Measurements from ENCODE around the gene FYB1. TPM values are rescaled to one million over a fixed set of nuclear protein-coding genes. Genes with fewer than 3 reads are reported as not detected.

The FYB1 gene
- total and polyA plus RNA-seq, 7 experiments from 2014 or later: 310 to 701 (median 491) TPM

GRCh38 chr5:39201160-39201780 is 18.1 kb downstream of the FYB1 start:
- intact Hi-C loops (cut with micrococcal nuclease): loop anchor here (2.0 to 10.0 kb wide), 3 partner anchors 14 to 1204 kb away; partner anchors contain the start of gene RICTOR (in 1 of the 2)
- Histone ChIP-seq H3K4me1 (ENCODE audit: control insufficient read depth in 2 of 2, insufficient read depth in 2 of 2, low read length in 2 of 2) (peaks cover 37 to 45% of the 10 kb centered on the region in 2 donors), H3K36me3 (ENCODE audit: control insufficient read depth in 2 of 3, insufficient read depth in 3 of 3, low read length in 3 of 3) (peaks cover 0 to 10% (median 0%) of the 10 kb centered on the region in 3 experiments), H3K27ac (ENCODE audit: low read depth, low read length) (peak overlapping the region; percentile 93), H3K27me3 (ENCODE audit: control insufficient read depth in 2 of 2, insufficient read depth in 2 of 2, low read length in 2 of 2) (no peaks in the 10 kb centered on the region), H3K9me3 (ENCODE audit: control insufficient read depth in 2 of 3, low read length in 3 of 3) (no peaks in the 10 kb centered on the region), H3K4me3 (ENCODE audit: low read length) (peak overlapping the region; percentile 82)
- Mint-ChIP-seq H3K27me3 (no peaks in the 10 kb centered on the region), H3K4me3 (peak overlapping the region; percentile 75 to 100 (median 96)), H3K27ac (peak overlapping the region; percentile 86 to 99 (median 98)), H3K36me3 (peaks cover 16 to 46% (median 33%) of the 10 kb centered on the region in 5 donors), H3K9me3 (no peaks in the 10 kb centered on the region), H3K4me1 (peaks cover 22 to 45% (median 37%) of the 10 kb centered on the region in 7 donors)
- ATAC-seq (no peak), DNase-seq (peak in 1 of 9 donors; percentile 8)
- ChIA-PET CTCF (interaction anchor here (0.9 to 13.0 kb wide), 14 partner anchors 9 to 1478 kb away, joined by 3 to 168 read pairs (median 6); partner anchors contain the start of genes FYB1 and PTGER4), POLR2A (interaction anchor here (0.5 to 22.3 kb wide), 17 partner anchors 10 to 361 kb away, joined by 3 to 679 read pairs (median 4); partner anchors contain the start of gene FYB1)

- intact Hi-C loops (cut with micrococcal nuclease): loop anchor here (1.0 to 10.0 kb wide), 7 partner anchors 8 to 1205 kb away; partner anchors contain the start of gene RICTOR (in 1 of the 2)
- DNase-seq (peak in 1 of 9 donors; percentile 20), ATAC-seq (no peak)
- no peaks in the 10 kb centered on the region for H3K27me3 Mint-ChIP-seq
- ChIA-PET POLR2A (interaction anchor here (0.6 to 22.3 kb wide), 12 partner anchors 10 to 256 kb away, joined by 3 to 679 read pairs (median 17); partner anchors contain the start of gene FYB1), CTCF (interaction anchor here (0.6 to 13.0 kb wide), 11 partner anchors 8 to 83 kb away, joined by 3 to 168 read pairs (median 6); partner anchors contain the start of gene FYB1)
- peaks cover 34 to 42% of the 10 kb centered on the region in 2 donors for H3K4me1 ChIP-seq (ENCODE audit: control insufficient read depth in 2 of 2, insufficient read depth in 2 of 2, low read length in 2 of 2)
- no peaks in the 10 kb centered on the region for H3K9me3 Mint-ChIP-seq
- H3K9me3 ChIP-seq (ENCODE audit: control insufficient read depth in 2 of 3, low read length in 3 of 3): no peaks in the 10 kb centered on the region
- peak overlapping the region; percentile 86 to 99 (median 98) for H3K27ac Mint-ChIP-seq
- peak overlapping the region; percentile 75 to 100 (median 96) for H3K4me3 Mint-ChIP-seq
- H3K36me3 ChIP-seq (ENCODE audit: control insufficient read depth in 2 of 3, insufficient read depth in 3 of 3, low read length in 3 of 3): peaks cover 0 to 10% (median 0%) of the 10 kb centered on the region in 3 experiments
- H3K27me3 ChIP-seq (ENCODE audit: control insufficient read depth in 2 of 2, insufficient read depth in 2 of 2, low read length in 2 of 2): no peaks in the 10 kb centered on the region
- H3K4me3 ChIP-seq (ENCODE audit: low read length): peak overlapping the region; percentile 82
- peaks cover 17 to 55% (median 36%) of the 10 kb centered on the region in 5 donors for H3K36me3 Mint-ChIP-seq
- H3K27ac ChIP-seq (ENCODE audit: low read depth, low read length): peak overlapping the region; percentile 93
- peaks cover 19 to 44% (median 34%) of the 10 kb centered on the region in 7 donors for H3K4me1 Mint-ChIP-seq
Observed at GRCh38 chr5:39200081-39200480, 19.3 kb downstream of the FYB1 start.

DNA sequence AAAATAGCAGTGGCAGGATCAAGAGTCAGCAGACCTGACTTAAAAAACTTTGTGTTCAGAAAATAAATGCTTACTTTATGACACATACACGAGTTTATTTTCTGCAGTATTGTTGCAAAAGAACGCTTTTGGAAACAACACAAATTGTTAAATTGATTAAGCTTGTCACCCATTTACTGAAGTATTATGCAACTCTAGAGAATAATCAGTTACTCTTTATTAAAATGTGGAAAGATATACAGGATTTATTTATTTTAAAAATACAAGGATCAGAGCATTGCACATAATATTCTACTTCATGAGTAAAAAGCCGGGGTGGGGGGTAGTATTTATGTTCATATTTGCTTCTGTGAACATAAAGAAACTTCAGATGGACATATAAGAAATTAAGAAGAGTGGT is 20.0 kb downstream of the FYB1 start:
- Mint-ChIP-seq H3K4me1 (peaks cover 22 to 44% (median 34%) of the 10 kb centered on the region in 7 donors), H3K27me3 (no peaks in the 10 kb centered on the region)
- H3K27ac ChIP-seq (ENCODE audit: low read depth, low read length): peak overlapping the region; percentile 93

GRCh38 chr5:39198127-39198526 is 21.2 kb downstream of the FYB1 start:
- peaks cover 27 to 47% (median 36%) of the 10 kb centered on the region in 7 donors for H3K4me1 Mint-ChIP-seq
- CTCF ChIA-PET: interaction anchor here (0.6 to 13.0 kb wide), 7 partner anchors 10 to 85 kb away, joined by 3 to 168 read pairs (median 37); partner anchors contain the start of gene FYB1
- H3K4me1 ChIP-seq (ENCODE audit: control insufficient read depth in 2 of 2, insufficient read depth in 2 of 2, low read length in 2 of 2): peaks cover 36 to 42% of the 10 kb centered on the region in 2 donors
- DNase-seq (no peak), ATAC-seq (no peak)
- no peaks in the 10 kb centered on the region for H3K27me3 Mint-ChIP-seq
- H3K9me3 Mint-ChIP-seq: no peaks in the 10 kb centered on the region
- intact Hi-C loops (cut with micrococcal nuclease): loop anchor here (1.0 to 5.0 kb wide), 2 partner anchors 20 to 126 kb away; partner anchors contain the start of gene RICTOR (in 1 of the 2)
- peaks cover 0 to 17% (median 0%) of the 10 kb centered on the region in 3 experiments for H3K36me3 ChIP-seq (ENCODE audit: control insufficient read depth in 2 of 3, insufficient read depth in 3 of 3, low read length in 3 of 3)
- H3K27me3 ChIP-seq (ENCODE audit: control insufficient read depth in 2 of 2, insufficient read depth in 2 of 2, low read length in 2 of 2): no peaks in the 10 kb centered on the region
- POLR2A ChIA-PET: interaction anchor here (0.6 to 22.3 kb wide), 7 partner anchors 8 to 227 kb away, joined by 3 to 679 read pairs (median 155); partner anchors contain the start of gene FYB1
- no peaks in the 10 kb centered on the region for H3K9me3 ChIP-seq (ENCODE audit: control insufficient read depth in 2 of 3, low read length in 3 of 3)
- H3K4me3 ChIP-seq (ENCODE audit: low read length): peak overlapping the region; percentile 42
- H3K27ac ChIP-seq (ENCODE audit: low read depth, low read length): peak overlapping the region; percentile 83
- peak overlapping the region; percentile 75 to 98 (median 86) for H3K4me3 Mint-ChIP-seq
- H3K36me3 Mint-ChIP-seq: peaks cover 27 to 70% (median 54%) of the 10 kb centered on the region in 5 donors
- peak overlapping the region; percentile 58 to 99 (median 94) for H3K27ac Mint-ChIP-seq

More for the DNA sequence above, 20.0 kb downstream of the FYB1 start:
- DNase-seq: no peak
- Mint-ChIP-seq H3K4me3 (peak overlapping the region; percentile 75 to 100 (median 96)), H3K9me3 (no peaks in the 10 kb centered on the region), H3K36me3 (peaks cover 25 to 62% (median 43%) of the 10 kb centered on the region in 5 donors), H3K27ac (peak overlapping the region; percentile 86 to 99 (median 98))
- no peak for ATAC-seq
- ChIA-PET POLR2A (interaction anchor here (0.7 to 22.3 kb wide), 8 partner anchors 9 to 255 kb away, joined by 3 to 679 read pairs (median 94); partner anchors contain the start of gene FYB1), CTCF (interaction anchor here (0.6 to 13.0 kb wide), 7 partner anchors 11 to 84 kb away, joined by 3 to 168 read pairs (median 37); partner anchors contain the start of gene FYB1)
- no peaks in the 10 kb centered on the region for H3K9me3 ChIP-seq (ENCODE audit: control insufficient read depth in 2 of 3, low read length in 3 of 3)
- peaks cover 33 to 42% of the 10 kb centered on the region in 2 donors for H3K4me1 ChIP-seq (ENCODE audit: control insufficient read depth in 2 of 2, insufficient read depth in 2 of 2, low read length in 2 of 2)
- H3K27me3 ChIP-seq (ENCODE audit: control insufficient read depth in 2 of 2, insufficient read depth in 2 of 2, low read length in 2 of 2): no peaks in the 10 kb centered on the region
- peak overlapping the region; percentile 82 for H3K4me3 ChIP-seq (ENCODE audit: low read length)
- intact Hi-C loops (cut with micrococcal nuclease): loop anchor here in 1 of 2 donors (5.0 kb wide), 1 partner anchor 127 kb away; the partner anchor contains the start of gene RICTOR
- peaks cover 0 to 17% (median 0%) of the 10 kb centered on the region in 3 experiments for H3K36me3 ChIP-seq (ENCODE audit: control insufficient read depth in 2 of 3, insufficient read depth in 3 of 3, low read length in 3 of 3)

DNA sequence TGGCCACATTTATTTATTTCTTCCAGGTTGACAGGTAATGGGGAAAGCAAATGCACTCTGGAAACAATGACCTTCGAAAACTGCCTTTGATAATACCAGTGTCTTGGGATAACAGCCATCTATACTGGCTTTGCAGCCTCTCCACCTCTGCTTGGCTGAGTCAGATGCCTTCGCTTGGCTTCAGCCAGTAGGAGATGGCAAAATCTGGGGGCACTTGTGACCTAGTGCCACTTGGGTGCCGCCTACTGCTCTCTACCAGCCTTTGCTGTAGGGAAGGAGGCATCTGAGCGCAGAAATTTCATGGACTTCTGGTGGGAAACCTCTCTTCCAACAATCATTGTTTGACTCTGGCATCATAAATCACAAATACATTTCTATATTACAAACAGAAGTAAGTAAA is 21.8 kb downstream of the FYB1 start:
- Histone ChIP-seq H3K4me1 (ENCODE audit: control insufficient read depth in 2 of 2, insufficient read depth in 2 of 2, low read length in 2 of 2) (peaks cover 42 to 45% of the 10 kb centered on the region in 2 donors), H3K4me3 (ENCODE audit: low read length) (peak overlapping the region; percentile 65), H3K9me3 (ENCODE audit: control insufficient read depth in 2 of 3, low read length in 3 of 3) (no peaks in the 10 kb centered on the region), H3K27ac (ENCODE audit: low read depth, low read length) (peak overlapping the region; percentile 83), H3K36me3 (ENCODE audit: control insufficient read depth in 2 of 3, insufficient read depth in 3 of 3, low read length in 3 of 3) (peaks cover 0 to 17% (median 0%) of the 10 kb centered on the region in 3 experiments), H3K27me3 (ENCODE audit: control insufficient read depth in 2 of 2, insufficient read depth in 2 of 2, low read length in 2 of 2) (no peaks in the 10 kb centered on the region)
- Mint-ChIP-seq H3K4me1 (peaks cover 32 to 48% (median 42%) of the 10 kb centered on the region in 7 donors), H3K27ac (peak overlapping the region; percentile 75 to 99 (median 94)), H3K36me3 (peaks cover 27 to 70% (median 56%) of the 10 kb centered on the region in 5 donors), H3K9me3 (no peaks in the 10 kb centered on the region), H3K4me3 (peak overlapping the region; percentile 75 to 98 (median 86)), H3K27me3 (no peaks in the 10 kb centered on the region)
- ATAC-seq (peak; percentile 87), DNase-seq (peak in 6 of 9 donors; percentile 56 to 74 (median 63))
- ChIA-PET CTCF (interaction anchor here (6.0 to 13.0 kb wide), 3 partner anchors 10 to 22 kb away, joined by 51 to 168 read pairs (median 56); partner anchors contain the start of gene FYB1), POLR2A (interaction anchor here (0.9 to 22.3 kb wide), 6 partner anchors 7 to 77 kb away, joined by 3 to 679 read pairs (median 183); partner anchors contain the start of gene FYB1)
- intact Hi-C loops (cut with micrococcal nuclease): loop anchor here (1.0 to 5.0 kb wide), 4 partner anchors 20 to 125 kb away; partner anchors contain the start of gene RICTOR (in 1 of the 2)

Measured in naive thymus-derived CD4-positive, alpha-beta T cell (primary cell).